Left kidney (tissue), 2 donors: ENCODE results near the gene RPL5. TPM values are rescaled to one million over a fixed set of nuclear protein-coding genes. Genes with fewer than 3 reads are reported as not detected.

Source experiments
- DNase-seq: peaks from one replicate; pipeline ENCODE4 v3.0.0-alpha.2; 2013
- polyA plus RNA-seq: library from polyadenylated mRNA; unstranded; fragments of 120-200 nt; gene quantifications from one replicate; pipeline ENCODE4 v1.2.1, GENCODE V29; 2013; ENCODE audit not compliant: insufficient read length

RPL5 gene
- polyA plus RNA-seq, 1 donor = 2,616 TPM

DNA sequence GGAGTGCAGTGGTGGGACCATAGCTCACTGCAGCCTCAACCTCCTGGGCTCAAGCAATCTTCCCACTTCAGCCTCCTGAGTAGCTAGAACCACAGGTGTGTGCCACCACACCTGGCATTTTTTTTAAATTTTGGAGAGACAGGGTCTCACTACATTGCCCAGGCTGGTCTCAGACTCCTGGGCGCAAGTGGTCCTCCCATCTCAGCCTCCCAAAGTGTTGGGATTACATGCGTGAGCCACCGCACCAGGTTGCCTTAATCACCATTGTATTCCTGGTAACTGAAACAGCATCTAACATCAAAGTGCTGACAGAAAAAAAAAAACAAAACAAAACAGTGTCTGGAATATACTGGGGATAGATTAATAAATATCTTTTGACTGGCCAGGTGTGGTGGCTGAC is 18.2 kb downstream of the RPL5 start:
- no peak for DNase-seq

DNA sequence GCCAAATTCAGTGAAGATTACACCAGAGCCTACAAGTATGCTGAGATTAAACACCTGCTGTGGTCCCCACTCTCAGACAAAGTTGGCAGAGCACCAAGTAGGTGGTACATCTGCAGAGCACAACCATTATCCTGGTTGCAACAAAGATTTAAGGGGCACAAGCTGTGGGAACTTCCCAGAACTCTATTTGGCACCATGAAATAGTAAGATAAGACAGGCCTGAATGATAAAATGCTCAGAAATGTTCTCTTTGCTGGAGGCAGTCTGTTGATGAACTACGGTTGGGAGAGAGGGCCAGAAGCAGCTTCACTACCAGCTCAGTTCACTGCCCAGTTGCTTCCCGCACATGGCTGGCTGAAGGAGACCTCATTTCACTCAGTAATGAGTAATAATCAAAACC is 19.9 kb downstream of the RPL5 start:
- no peak for DNase-seq

DNA sequence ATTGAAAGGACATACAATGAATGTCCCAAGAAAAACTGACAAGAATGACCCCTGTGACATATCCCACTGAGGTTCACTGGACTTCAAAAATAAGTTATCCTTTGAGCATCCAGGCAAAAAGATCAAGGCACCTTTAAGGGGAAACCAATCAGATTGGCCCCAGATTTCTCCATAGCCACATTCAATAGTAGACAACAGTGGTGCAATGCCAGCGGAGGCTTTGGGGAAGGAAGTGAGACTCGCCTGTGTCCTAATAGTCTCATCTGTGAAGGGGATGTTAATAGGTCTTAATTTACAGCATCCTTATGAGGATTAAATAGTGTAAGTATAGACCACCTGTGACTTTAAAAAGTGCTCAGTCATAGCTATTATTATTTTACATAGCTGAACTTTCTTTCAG is 21.5 kb downstream of the RPL5 start:
- no peak for DNase-seq

DNA sequence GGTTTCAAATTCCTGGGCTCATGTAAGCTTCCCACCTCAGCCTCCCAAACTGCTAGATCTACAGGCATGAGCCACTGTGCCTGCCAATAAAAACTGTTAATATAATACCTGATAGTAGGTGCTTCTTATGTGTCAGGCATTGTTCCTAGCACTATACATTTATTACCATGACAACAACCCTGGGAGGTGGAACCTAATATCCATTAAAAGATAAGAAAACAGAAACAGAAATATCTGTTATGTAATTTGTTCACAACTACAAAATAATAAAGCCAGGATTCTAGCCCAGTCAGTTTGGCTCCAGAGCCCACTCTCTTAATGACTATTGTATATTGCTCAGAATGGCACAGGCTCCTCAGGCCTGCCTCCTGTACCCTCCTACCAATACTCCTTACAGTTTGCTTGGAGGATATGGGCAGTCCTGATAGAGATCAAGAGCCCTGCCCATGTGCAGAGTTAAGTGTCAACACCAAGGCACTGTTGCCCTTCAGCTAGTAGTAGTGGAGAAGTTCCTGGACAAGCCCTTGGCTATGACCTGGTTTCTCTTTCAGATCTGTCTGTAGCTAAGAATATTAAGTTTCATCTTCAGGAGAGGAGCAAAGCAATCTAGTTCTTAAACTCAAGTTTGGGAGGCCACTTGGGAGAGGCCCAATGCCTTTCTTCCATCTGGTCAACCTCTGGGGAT is 22.4 kb downstream of the RPL5 start:
- DNase-seq = no peak

DNA sequence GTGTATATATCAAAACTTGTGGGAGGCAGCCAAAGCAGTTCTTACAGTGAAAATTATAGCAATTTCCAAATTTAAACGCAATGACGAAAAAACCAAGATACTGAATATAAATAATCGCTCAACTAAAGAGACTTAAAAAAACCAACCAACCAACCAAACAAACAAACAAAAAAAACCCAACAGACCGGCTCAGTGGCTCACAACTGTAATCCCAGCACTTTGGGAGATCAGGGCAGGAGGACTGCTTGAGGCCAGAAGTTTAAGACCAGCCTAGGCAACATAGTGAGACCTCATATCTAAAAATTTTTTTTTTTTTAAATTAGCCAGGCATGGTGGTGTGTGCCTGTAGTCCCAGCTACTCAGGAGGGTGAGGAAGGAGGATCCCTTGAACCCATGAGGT is 23.4 kb downstream of the RPL5 start:
- DNase-seq = no peak

DNA sequence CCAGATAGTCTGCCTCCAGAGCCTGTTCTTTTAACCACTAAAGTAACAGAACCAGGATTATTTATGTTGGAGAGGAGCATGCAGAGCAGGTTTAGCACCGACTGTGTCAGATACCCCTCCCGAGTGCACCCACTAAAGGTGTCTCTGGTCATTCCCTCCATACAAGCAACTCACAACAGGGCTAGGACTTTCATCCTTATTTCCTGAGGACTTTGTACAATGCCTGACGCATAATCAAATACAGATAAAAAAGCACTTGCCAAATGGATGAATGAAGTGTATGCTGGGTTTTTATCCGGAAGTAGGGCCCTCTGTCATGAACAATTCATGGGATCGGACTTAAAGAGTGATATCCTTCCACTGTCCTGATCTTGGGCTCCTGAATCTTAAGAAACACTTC is 26.0 kb downstream of the RPL5 start:
- no peak for DNase-seq

DNA sequence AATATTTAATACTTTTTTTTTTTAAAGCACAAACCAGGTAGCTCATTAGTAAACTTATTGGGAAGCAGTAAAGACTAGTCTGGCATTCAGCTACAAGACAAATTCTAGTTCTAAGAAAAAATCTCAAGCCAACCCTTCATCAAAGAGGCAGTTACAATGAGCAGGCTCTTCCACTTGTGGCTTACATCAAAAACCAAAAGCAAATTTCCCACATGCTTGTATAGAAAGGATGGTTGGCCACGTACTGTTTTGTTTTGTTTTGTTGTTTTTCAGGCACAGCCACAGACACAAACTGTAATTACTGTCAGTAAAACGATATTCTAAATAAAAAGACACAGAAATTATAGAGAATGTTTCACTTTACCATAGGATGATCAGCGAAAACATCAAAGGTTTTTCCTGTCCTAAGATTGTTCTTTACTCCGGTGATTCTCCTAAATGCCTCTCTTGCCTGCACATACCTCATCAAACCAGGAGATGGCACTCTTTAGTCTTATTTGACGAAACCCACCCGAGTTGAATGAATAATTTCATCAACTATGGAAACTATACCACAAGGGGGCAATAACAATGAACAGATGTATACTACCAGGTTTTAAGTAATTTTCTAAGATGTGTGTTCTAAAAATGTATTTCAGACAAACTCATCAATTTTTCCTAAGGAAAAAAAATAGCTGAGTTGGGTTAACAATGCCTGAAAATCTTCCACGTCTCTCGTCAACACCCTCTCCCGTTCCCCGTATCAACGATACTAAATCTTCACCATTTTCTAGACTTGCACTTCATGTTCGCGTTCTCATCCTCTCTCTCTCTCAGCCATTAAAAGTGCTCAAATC is 26.9 kb downstream of the RPL5 start:
- DNase-seq = peak; percentile 84

DNA sequence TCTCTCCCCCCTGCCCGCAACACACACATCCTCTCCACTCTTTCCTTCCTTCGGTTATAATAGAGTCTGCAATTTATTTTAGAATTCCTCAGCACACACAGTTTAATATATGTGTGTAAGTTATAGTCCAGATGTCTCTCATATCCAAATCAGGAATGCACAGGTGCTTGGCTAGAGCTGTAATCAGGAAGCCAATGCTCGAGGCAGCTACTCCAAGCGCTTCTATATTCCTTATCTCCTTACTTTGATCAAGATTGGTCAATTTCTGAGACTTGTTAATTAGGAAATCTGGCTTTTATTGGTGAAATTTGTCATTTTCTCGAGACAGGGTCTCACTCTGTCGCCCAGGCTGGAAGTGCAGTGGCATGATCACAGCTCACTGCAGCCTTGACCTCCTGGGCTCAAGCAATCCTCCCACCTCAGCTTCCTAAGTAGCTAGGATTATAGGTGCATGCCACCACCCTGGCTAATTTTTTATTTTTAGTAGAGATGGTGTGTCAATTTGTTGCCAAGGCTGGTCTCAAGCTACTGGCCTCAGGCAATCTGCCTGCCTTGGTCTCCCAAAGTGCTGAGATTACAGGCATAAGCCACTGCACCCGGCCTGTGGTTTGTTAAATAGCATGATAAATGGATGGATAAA is 27.7 kb downstream of the RPL5 start:
- DNase-seq = no peak

DNA sequence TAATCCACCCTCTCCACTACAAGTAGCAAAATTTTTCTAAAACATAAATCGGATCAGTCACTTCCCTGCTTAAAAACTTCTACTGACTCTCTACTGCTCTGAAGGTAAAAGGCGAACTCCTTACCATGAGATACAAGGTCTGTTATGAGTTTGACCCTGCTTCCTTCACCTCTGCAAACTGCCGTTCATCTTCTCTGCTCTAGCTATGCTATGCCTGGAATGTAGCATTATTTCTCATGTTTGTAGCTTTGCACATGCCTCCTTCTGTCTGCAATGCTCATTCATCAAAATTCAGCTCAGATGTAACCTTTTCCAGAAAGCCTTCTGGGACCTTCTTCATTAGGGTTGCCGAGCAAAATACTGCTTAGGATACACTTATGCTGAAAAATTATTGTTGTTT is 30.8 kb downstream of the RPL5 start:
- no peak for DNase-seq

DNA sequence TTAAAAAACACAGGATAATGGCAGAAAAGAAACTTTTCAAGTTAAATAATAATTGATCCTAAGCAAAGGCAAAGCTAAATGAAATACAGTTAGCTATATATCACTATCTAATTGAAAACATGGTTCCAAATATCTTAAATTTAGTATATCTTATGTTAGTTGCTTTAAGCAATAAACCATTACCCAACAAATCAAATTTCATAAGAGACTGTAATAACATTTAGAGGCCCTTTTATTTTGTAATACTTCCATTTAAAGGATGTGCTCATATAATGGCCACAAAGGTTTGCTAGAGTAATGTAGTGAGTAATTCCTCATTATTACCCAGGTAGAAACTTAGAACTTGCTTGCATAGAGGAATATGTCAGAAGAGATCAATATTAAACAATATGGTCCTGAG is 32.3 kb downstream of the RPL5 start:
- no peak for DNase-seq

DNA sequence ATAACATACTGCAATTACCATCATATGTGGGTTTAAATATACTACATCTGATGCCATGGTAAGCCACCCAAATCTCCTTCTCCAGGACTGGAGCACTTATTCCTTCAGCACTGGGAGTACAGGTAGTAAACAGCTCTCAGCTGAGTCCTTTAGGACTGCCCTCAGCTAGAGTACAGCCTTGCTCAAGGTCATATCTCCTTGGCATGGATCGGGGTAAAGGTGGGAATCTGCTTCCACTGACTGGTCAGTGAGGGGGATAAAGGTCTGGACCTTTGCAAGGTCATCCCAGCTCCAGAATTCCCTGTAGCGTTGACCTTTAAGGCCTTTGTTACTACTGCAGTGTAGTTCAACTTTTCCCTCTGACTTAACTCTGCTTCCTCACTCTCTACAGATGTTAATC is 38.8 kb downstream of the RPL5 start:
- DNase-seq = no peak

DNA sequence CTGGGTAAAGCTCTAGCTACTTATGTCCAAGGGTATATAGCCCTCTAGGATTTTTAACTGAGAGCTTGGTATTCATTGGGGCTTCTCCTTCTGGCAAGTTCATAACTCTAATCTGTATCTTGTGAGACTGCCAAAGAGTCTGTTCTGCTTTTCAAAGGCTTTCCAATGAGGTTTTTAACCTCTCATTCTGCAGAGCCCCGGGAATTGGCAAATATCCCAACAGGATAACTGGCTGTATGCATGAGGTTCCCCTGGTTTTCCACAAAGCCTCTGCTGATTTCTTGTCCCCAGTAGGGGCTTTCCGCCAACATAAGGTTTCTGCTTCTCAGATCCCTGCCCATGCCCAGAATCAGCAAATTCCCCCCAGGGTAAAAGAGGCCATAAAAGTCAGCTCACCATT is 40.9 kb downstream of the RPL5 start:
- DNase-seq = no peak

DNA sequence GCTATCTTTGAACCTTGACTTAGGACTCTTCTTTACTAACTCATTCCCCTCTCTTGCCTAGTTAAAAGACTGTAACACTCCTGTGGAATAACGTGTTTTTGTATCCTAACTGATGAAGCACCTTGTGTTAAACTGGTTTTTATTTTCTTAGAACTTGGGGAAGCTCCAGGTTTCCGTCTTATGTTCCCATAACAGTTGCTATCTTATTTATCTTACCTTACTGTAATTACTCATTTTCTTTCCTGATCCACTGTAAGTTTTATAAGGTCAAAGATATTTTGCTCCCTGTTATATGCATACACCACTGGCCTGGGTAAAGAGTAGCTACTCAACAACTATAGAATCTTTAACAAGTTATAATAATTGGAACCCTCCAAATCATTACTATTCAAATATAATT is 43.1 kb downstream of the RPL5 start:
- no peak for DNase-seq

DNA sequence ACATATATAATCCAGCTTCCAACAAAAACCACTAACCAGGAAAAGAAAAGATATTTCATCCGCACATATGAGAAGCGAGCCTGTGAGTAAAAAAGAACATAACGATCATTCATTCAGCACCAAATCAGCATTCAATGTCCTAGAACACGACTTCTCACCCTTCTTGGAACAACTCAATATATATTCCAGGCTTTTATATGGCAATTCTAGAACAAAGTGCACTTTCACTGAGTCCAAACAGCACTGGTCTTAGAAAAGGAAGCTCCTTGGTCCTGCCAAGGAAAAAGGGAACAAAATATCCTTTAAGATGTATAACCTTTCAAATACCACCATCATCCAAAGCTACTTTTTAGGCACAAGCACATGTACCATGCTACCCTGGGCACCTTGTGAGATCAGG is 44.5 kb downstream of the RPL5 start:
- DNase-seq = no peak

DNA sequence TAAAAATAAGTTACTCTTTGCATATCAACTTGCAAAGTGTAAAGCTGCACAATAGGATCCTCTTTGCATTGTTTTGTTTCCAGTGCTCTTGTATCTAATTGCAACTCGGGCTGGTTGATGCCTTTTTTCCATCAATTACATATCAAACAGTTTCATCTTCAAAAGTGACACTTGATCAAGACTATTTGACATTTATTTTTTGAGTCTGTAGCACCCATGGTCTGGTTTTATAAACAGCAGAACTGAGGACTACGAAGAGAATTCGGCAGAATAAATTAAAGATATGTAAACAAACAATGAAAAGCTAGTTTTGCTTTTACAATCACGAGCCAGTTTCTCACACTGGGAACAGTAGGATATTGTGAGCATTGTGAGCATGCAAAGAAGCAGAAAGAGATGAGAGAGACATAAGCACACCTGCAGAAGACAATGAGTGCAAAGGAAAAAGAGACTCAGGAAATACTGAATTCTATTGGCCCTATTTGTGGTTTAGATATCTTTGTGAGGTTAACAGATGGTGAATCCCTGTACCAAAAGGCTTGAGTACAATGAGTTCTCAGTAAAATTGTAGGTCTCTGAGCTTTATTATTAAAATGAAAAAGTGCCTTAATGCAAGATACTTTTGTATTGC is 45.4 kb downstream of the RPL5 start:
- DNase-seq = no peak

DNA sequence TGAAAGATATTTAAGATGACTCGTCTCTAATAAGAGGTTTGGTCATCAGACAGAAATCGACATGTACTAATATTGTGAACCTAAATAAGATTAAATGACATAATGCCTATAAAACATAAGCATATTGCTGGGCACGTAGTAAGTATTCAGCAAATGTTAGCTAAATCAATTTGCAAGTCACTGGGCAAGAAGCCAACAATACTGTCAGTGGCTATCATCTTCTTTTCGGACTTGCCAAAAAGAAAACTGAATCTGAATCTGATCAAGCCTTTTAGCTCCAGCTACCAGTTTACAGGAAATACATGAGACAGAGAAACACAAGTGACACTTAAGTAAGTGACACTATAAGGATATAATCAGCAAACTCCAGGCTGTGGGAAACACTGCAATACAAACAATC is 46.0 kb downstream of the RPL5 start:
- DNase-seq = no peak

DNA sequence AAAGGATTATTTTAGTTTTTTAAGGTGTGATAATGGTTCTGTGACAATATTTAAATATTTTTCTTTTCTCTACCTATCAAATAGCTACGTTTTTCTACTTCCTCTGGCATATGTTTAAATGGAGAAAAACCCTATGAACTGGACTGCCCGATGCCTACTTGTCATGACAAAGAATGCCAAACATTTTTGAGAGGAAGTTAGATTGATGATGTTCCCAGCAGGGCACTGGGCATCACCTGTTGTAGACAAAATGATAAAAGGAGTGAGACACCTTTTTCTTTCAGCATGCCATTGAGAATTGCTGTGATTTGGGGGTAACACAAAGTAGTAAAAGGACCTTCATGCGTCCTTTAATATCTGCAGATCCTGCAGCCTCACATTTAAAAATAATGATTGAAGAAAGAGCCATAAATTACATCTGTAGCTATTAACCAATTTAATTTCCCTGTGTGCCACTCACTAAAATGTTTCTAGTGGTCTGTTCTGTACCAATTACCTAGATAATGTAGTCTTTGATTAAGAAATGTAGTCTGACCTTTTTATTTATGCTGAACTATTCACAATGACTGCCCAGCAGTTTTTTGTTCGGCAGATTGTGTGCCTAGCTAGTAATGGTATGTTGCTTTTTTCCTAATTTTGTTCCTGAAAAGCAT is 47.6 kb downstream of the RPL5 start:
- DNase-seq = no peak

DNA sequence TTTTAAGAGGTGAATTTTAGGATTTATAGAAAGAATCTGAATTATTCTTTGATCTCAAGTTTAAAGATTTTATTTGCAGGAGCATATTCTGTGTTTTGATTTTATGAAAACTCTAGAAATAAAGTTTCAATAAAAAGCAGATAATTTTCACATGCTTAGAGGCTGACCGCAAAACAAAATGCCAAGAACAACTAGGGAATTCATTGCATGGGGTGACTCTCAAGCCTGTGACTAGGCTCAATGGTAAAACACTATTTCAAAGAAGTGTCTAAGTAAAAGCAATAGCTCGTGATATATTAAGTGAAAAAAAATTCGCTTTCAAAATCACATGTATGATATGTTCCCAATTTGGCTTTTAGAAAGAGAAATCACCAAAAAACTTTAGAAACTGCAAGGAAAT is 49.6 kb downstream of the RPL5 start:
- DNase-seq = no peak

DNA sequence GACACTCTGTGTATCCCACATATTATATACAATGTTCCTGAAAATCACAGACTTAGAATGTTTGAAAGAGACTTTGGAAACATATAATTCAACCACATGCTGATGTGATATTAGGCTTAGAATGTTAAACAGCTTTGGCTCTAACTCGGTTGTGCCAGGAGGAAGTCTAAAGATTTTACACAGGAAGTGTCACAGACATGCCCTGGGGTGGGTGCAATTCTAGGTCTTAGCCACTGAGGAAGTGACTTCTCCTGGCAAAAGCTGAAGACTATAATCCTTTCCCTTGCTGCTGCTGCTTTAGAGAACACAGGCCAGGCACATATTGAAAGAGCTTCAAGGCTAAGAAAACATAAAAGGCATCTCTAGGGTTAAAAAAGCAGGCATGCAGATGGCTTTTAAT is 51.0 kb downstream of the RPL5 start:
- no peak for DNase-seq

DNA sequence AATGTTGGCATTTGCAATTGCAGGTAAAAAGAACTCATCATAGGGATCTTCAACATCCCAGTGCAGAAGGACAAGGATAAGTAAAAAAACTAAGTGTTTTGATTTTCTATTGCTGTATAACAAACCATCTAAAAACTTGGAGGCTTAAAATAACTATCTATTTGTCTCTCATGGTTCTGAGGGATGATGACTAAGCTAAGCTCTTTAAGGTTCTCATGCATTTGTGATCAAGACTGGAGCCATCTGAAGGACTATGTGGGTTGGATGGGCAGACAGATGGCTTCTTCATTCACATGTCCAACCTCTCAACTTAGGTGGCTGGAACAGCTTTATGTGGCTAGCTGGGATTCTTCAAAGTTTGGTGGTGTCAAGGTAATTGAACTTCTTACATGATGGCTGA is 51.5 kb downstream of the RPL5 start:
- DNase-seq = no peak

DNA sequence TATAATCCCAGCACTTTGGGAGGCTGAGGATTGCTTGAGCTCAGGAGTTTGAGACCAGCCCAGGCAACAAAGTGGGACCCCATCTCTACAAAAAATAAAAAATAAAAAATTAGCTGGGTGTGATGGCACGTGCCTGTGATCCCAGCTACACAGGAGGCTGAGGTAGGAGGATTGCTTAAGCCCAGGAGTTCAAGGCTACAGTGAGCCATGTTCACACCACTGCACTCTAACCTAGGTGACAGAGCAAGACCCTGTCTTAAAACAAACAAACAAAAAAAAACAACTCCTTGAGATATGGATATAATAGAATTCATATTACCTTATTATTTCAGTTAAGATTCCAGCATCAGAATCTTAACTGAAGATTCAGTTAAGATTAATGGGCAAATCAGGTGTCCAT is 52.4 kb downstream of the RPL5 start:
- DNase-seq = no peak

DNA sequence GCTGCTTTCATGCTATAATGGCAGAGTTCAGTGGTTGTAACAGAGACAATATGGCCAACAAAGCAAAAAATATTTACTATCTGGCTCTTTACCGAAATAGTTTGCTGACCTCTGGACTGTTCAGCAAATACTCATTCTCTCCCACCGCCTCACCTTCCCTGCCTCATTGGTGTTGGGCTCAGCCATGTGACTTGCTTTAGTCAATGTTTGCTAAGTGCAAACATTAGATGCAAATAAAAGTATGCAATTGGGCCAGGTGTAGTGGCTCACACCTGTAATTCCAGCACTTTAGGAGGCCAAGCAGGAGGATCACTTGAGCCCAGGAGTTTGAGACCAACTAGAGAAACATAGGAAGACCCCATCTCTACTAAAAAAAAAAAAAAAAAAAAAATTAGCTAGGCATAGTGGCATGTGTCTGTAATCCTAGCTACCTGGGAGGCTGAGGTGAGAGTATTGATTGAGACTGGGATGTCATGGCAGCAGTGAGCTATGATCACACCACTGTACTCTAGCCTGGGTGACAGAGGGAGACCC is 55.1 kb downstream of the RPL5 start:
- DNase-seq = no peak
